ENCODE measurements around the gene GUCY1A1.
A peak's percentile ranks its signal among the peaks of the same experiment; 100 is the strongest.

Gene GUCY1A1

GRCh38 chr4:155742310-155743015 lies 75.8 kb downstream of the GUCY1A1 start:
- DNase-seq (ENCODE audit: low read depth) = no peak

- DNase-seq (ENCODE audit: low read depth) = peak; percentile 16
These were observed 79.3 kb downstream of the GUCY1A1 start for GRCh38 chr4:155745984-155746383.

- DNase-seq (ENCODE audit: low read depth) = no peak
These were observed 81.4 kb downstream of the GUCY1A1 start for GRCh38 chr4:155748039-155748438.

- no peak for DNase-seq (ENCODE audit: low read depth)
These were observed 82.4 kb downstream of the GUCY1A1 start for GRCh38 chr4:155749041-155749440.

- DNase-seq (ENCODE audit: low read depth) = no peak
These were observed 84.9 kb downstream of the GUCY1A1 start for GRCh38 chr4:155751569-155751968.

- DNase-seq (ENCODE audit: low read depth) = no peak
These were observed 91.2 kb downstream of the GUCY1A1 start for GRCh38 chr4:155757745-155758265.

GRCh38 chr4:155758481-155759371 lies 92.1 kb downstream of the GUCY1A1 start, which contains the start of gene GUCY1B1:
Gene GUCY1B1, plus strand, starts transcription at chr4:155759021. Its CDS starts 120 bp downstream, at chr4:155759141.
- peak; percentile 84 for DNase-seq (ENCODE audit: low read depth)

GRCh38 chr4:155759372-155760252 lies 93.0 kb downstream of the GUCY1A1 start:
- DNase-seq (ENCODE audit: low read depth) = peak; percentile 5

- DNase-seq (ENCODE audit: low read depth) = no peak
These were observed 94.4 kb downstream of the GUCY1A1 start for GRCh38 chr4:155761047-155761446.

- no peak for DNase-seq (ENCODE audit: low read depth)
These were observed 95.3 kb downstream of the GUCY1A1 start for GRCh38 chr4:155761916-155762315.

GRCh38 chr4:155762334-155762733 lies 95.7 kb downstream of the GUCY1A1 start:
- DNase-seq (ENCODE audit: low read depth) = peak; percentile 36

- no peak for DNase-seq (ENCODE audit: low read depth)
These were observed 96.9 kb downstream of the GUCY1A1 start for GRCh38 chr4:155763551-155763950.

- DNase-seq (ENCODE audit: low read depth) = no peak
These were observed 98.5 kb downstream of the GUCY1A1 start for GRCh38 chr4:155765149-155765548.

GRCh38 chr4:155766622-155767021 lies 100.0 kb downstream of the GUCY1A1 start:
- DNase-seq (ENCODE audit: low read depth) = no peak

- no peak for DNase-seq (ENCODE audit: low read depth)
These were observed 101.7 kb downstream of the GUCY1A1 start for GRCh38 chr4:155768370-155768769.

- DNase-seq (ENCODE audit: low read depth) = no peak
These were observed 102.4 kb downstream of the GUCY1A1 start for GRCh38 chr4:155769090-155769489.

GRCh38 chr4:155772459-155773195 lies 106.0 kb downstream of the GUCY1A1 start:
- DNase-seq (ENCODE audit: low read depth) = no peak

- no peak for DNase-seq (ENCODE audit: low read depth)
These were observed 106.7 kb downstream of the GUCY1A1 start for GRCh38 chr4:155773196-155773800.

GRCh38 chr4:155774033-155774432 lies 107.4 kb downstream of the GUCY1A1 start:
- no peak for DNase-seq (ENCODE audit: low read depth)

- DNase-seq (ENCODE audit: low read depth) = peak; percentile 11
These were observed 111.5 kb downstream of the GUCY1A1 start for GRCh38 chr4:155777971-155778735.

All from EH (cell line).